CD14-positive monocyte (primary cell): ENCODE measurements around the gene INHBC. TPM values are rescaled to one million over a fixed set of nuclear protein-coding genes. Genes with fewer than 3 reads are reported as not detected.

ENCODE experiments used
- DNase-seq, 3 donors: peaks; one replicate each; pipeline ENCODE4 v3.0.0-alpha.2; 2011 to 2022
- H2AFZ ChIP-seq: 2 replicates; pipeline ENCODE4 v1.6.0; 2012; ENCODE audit warnings: mild to moderate bottlenecking, low read depth, low read length, inconsistent platforms; ENCODE audit not compliant: insufficient read depth, poor library complexity, severe bottlenecking
- H3K27ac ChIP-seq, 2 donors: 1 replicate in 1 of 2; 2 replicates in 1 of 2; pipeline ENCODE4 v1.5.1; 2012 to 2013; ENCODE audit warnings: low read length in 2 of 2, control low read depth in 1 of 2, inconsistent platforms in 1 of 2, low read depth in 1 of 2, mild to moderate bottlenecking in 1 of 2
- H3K27me3 ChIP-seq, 2 donors: one replicate each; pipeline versions ENCODE4 v1.6.0 to v1.6.1; 2011 to 2013; ENCODE audit warnings: low read length in 2 of 2; ENCODE audit not compliant: control insufficient read depth in 2 of 2, insufficient read depth in 2 of 2
- H3K36me3 ChIP-seq, 2 donors: replicated peaks in 1 of 2; 1 replicate in 1 of 2; 2 replicates in 1 of 2; pipeline versions ENCODE4 v1.5.1 to v1.6.1; 2012 to 2013; ENCODE audit warnings: low read length in 2 of 2, control low read depth in 1 of 2, inconsistent platforms in 1 of 2, mild to moderate bottlenecking in 1 of 2; ENCODE audit not compliant: insufficient read depth in 2 of 2, control insufficient read depth in 1 of 2
- H3K4me1 ChIP-seq, 2 donors: 1 replicate in 1 of 2; 2 replicates in 1 of 2; pipeline versions ENCODE4 v1.5.1 to v1.6.1; 2012 to 2013; ENCODE audit warnings: low read length in 2 of 2, control low read depth in 1 of 2, inconsistent platforms in 1 of 2, mild to moderate bottlenecking in 1 of 2, moderate library complexity in 1 of 2; ENCODE audit not compliant: insufficient read depth in 2 of 2, control insufficient read depth in 1 of 2
- H3K4me2 ChIP-seq: replicated peaks from 2 replicates; pipeline ENCODE3; 2012; ENCODE audit warnings: low read length, moderate library complexity, mild to moderate bottlenecking; ENCODE audit not compliant: poor library complexity, severe bottlenecking; ENCODE audit errors: extremely low read depth
- H3K4me3 ChIP-seq, 3 experiments: fragments of 200-600 bp in 1 of 3; sonication (generic) in 1 of 3; replicated peaks in 1 of 3; 1 replicate in 2 of 3; 2 replicates in 1 of 3; pipeline ENCODE4 v1.5.1; 2011 to 2013; ENCODE audit warnings: low read length in 3 of 3, mild to moderate bottlenecking in 3 of 3, control low read depth in 2 of 3, low read depth in 2 of 3, inconsistent platforms in 1 of 3, moderate library complexity in 1 of 3
- H3K79me2 ChIP-seq: 2 replicates; pipeline ENCODE4 v1.6.0; 2012; ENCODE audit warnings: mild to moderate bottlenecking, control low read depth, inconsistent platforms, low read length, moderate library complexity; ENCODE audit not compliant: insufficient read depth
- H3K9ac ChIP-seq: 2 replicates; pipeline ENCODE4 v1.6.0; 2017; ENCODE audit warnings: low read length, mild to moderate bottlenecking; ENCODE audit not compliant: insufficient read depth, poor library complexity, severe bottlenecking
- H3K9me3 ChIP-seq, 2 donors: replicated peaks in 1 of 2; 1 replicate in 1 of 2; 2 replicates in 1 of 2; pipeline versions ENCODE4 v1.5.1 to v1.6.1; 2012 to 2013; ENCODE audit warnings: low read length in 2 of 2, control low read depth in 1 of 2; ENCODE audit not compliant: control insufficient read depth in 1 of 2, insufficient read depth in 1 of 2
- H4K20me1 ChIP-seq: 2 replicates; pipeline ENCODE4 v1.6.0; 2012; ENCODE audit warnings: mild to moderate bottlenecking, low read length, control low read depth, moderate library complexity; ENCODE audit not compliant: insufficient read depth
- H3K27ac Mint-ChIP-seq, 7 donors: one replicate each; pipeline ENCODE4 v1.8.0; 2020; ENCODE audit warnings: mild to moderate bottlenecking in 7 of 7, mixed read lengths in 7 of 7, moderate library complexity in 6 of 7, inconsistent platforms in 2 of 7
- H3K27me3 Mint-ChIP-seq, 3 donors: one replicate each; pipeline ENCODE4 v1.8.0; 2021 to 2022; ENCODE audit warnings: low read depth in 3 of 3, mild to moderate bottlenecking in 3 of 3, mixed read lengths in 3 of 3, moderate library complexity in 3 of 3, inconsistent platforms in 1 of 3
- H3K36me3 Mint-ChIP-seq, 2 donors: one replicate each; pipeline ENCODE4 v1.8.0; 2020; ENCODE audit warnings: mixed read lengths in 2 of 2, inconsistent platforms in 1 of 2, mild to moderate bottlenecking in 1 of 2
- H3K4me1 Mint-ChIP-seq: one replicate; pipeline ENCODE4 v1.8.0; 2020; ENCODE audit warnings: mild to moderate bottlenecking, mixed read lengths
- H3K4me3 Mint-ChIP-seq, 2 donors: one replicate each; pipeline ENCODE4 v1.8.0; 2020; ENCODE audit warnings: mild to moderate bottlenecking in 2 of 2, mixed read lengths in 2 of 2, moderate library complexity in 1 of 2
- H3K9me3 Mint-ChIP-seq, 7 donors: one replicate each; pipeline ENCODE4 v1.8.0; 2020 to 2022; ENCODE audit warnings: mixed read lengths in 7 of 7, mild to moderate bottlenecking in 6 of 7, moderate library complexity in 6 of 7, inconsistent platforms in 2 of 7
- CTCF ChIP-seq: fragments of 200-600 bp; IDR thresholded peaks from one replicate; pipeline ENCODE4 v1.8.0; 2022; ENCODE audit warnings: antibody characterized with exemption, mild to moderate bottlenecking
- WGBS: methylation state at CpG from one replicate; pipeline ENCODE4 v1.1.5; 2013; ENCODE audit warnings: missing lambda C conversion rate; ENCODE audit not compliant: insufficient coverage; 5-methylcytosine and 5-hydroxymethylcytosine counted together
- intact Hi-C, 2 donors: fragments of 100-400 bp; cut with micrococcal nuclease; formaldehyde crosslinking; loops; one replicate each; pipeline versions ENCODE4 v1.15.0 to v1.15.1; 2023
- polyA plus RNA-seq, 3 donors: library from polyadenylated mRNA; depleted of rRNA in 1 of 3; unstranded in 2 of 3; stranded (reverse) in 1 of 3; fragments of 300-500 nt in 2 of 3; fragments of >200 nt in 1 of 3; fragmentation: Illumina TruSeq in 2 of 3; gene quantifications; 1 replicate in 2 of 3; 2 replicates in 1 of 3; pipeline ENCODE4 v1.2.3, GENCODE V29; 2012 to 2021

INHBC gene
- polyA plus RNA-seq, 3 donors = not detected

GRCh38 chr12:57433370-57433769 is 1.2 kb upstream of the INHBC start:
- no peak overlapping the region for H3K4me2 ChIP-seq
- Mint-ChIP-seq H3K27me3 (no peaks in the 10 kb centered on the region), H3K4me1 (peaks cover 25% of the 10 kb centered on the region), H3K36me3 (no peaks in the 10 kb centered on the region), H3K27ac (no peak overlapping the region), H3K4me3 (no peak overlapping the region), H3K9me3 (peaks cover 2 to 6% (median 4%) of the 10 kb centered on the region in 7 donors)
- no peaks in the 10 kb centered on the region for H3K27me3 ChIP-seq
- no peaks in the 10 kb centered on the region for H3K9me3 ChIP-seq
- peaks cover 15 to 21% of the 10 kb centered on the region in 2 donors for H3K4me1 ChIP-seq
- H4K20me1 ChIP-seq = no peaks in the 10 kb centered on the region
- H3K79me2 ChIP-seq = peaks cover 20% of the 10 kb centered on the region
- H3K27ac ChIP-seq = no peak overlapping the region
- DNase-seq = no peak
- intact Hi-C loops = no loop called here
- H3K36me3 ChIP-seq = no peaks in the 10 kb centered on the region
- 100% methylated on average over 3 of the region's 3 CpGs for WGBS
- TF ChIP-seq CTCF = no peak
- no peak overlapping the region for H3K4me3 ChIP-seq
- H2AFZ ChIP-seq = no peak overlapping the region
- no peak overlapping the region for H3K9ac ChIP-seq

GRCh38 chr12:57435293-57435692 is 709 bp downstream of the INHBC start:
- H3K4me1 ChIP-seq = peaks cover 4 to 9% of the 10 kb centered on the region in 2 donors
- intact Hi-C loops = no loop called here

More at GRCh38 chr12:57435293-57435692, 709 bp downstream of the INHBC start:
- Histone ChIP-seq H3K9ac (no peak overlapping the region), H2AFZ (peak overlapping the region; percentile 91), H4K20me1 (no peaks in the 10 kb centered on the region), H3K79me2 (peaks cover under 1% of the 10 kb centered on the region), H3K36me3 (no peaks in the 10 kb centered on the region), H3K9me3 (no peaks in the 10 kb centered on the region), H3K27ac (no peak overlapping the region), H3K4me3 (no peak overlapping the region), H3K27me3 (no peaks in the 10 kb centered on the region), H3K4me2 (no peak overlapping the region)
- peaks cover 13% of the 10 kb centered on the region for H3K4me1 Mint-ChIP-seq
- peaks cover 2 to 6% (median 4%) of the 10 kb centered on the region in 7 donors for H3K9me3 Mint-ChIP-seq
- no peak overlapping the region for H3K4me3 Mint-ChIP-seq
- peak overlapping the region in 3 of 7 donors; percentile 43 to 81 (median 72) for H3K27ac Mint-ChIP-seq
- TF ChIP-seq CTCF = no peak
- no peaks in the 10 kb centered on the region for H3K27me3 Mint-ChIP-seq
- no peaks in the 10 kb centered on the region for H3K36me3 Mint-ChIP-seq
- DNase-seq = no peak
- 33% methylated on average over 1 of the region's 4 CpGs for WGBS
